Glutamatergic neuron (in vitro differentiated cells): ENCODE results near the gene MANEAL. TPM values are rescaled to one million over a fixed set of nuclear protein-coding genes. Genes with fewer than 3 reads are reported as not detected.

Experiments
- DNase-seq: peaks from one replicate; pipeline ENCODE4 v3.0.0; 2022
- H3K27ac Mint-ChIP-seq: one replicate; pipeline ENCODE4 v1.8.0; 2020; ENCODE audit warnings: mild to moderate bottlenecking, mixed read lengths, inconsistent platforms; ENCODE audit not compliant: unreplicated experiment
- H3K27me3 Mint-ChIP-seq: one replicate; pipeline ENCODE4 v1.8.0; 2020; ENCODE audit warnings: mild to moderate bottlenecking, moderate library complexity, mixed read lengths, inconsistent platforms; ENCODE audit not compliant: unreplicated experiment
- H3K36me3 Mint-ChIP-seq: one replicate; pipeline ENCODE4 v1.8.0; 2020; ENCODE audit warnings: mild to moderate bottlenecking, mixed read lengths, inconsistent platforms; ENCODE audit not compliant: unreplicated experiment
- H3K4me1 Mint-ChIP-seq: one replicate; pipeline ENCODE4 v1.8.0; 2020; ENCODE audit warnings: mild to moderate bottlenecking, low read depth, mixed read lengths, inconsistent platforms; ENCODE audit not compliant: unreplicated experiment
- H3K4me3 Mint-ChIP-seq: one replicate; pipeline ENCODE4 v1.8.0; 2020; ENCODE audit warnings: mild to moderate bottlenecking, mixed read lengths, inconsistent platforms; ENCODE audit not compliant: unreplicated experiment
- H3K9me3 Mint-ChIP-seq: one replicate; pipeline ENCODE4 v1.8.0; 2020; ENCODE audit warnings: mild to moderate bottlenecking, moderate library complexity, mixed read lengths, inconsistent platforms; ENCODE audit not compliant: unreplicated experiment
- CTCF ChIP-seq: fragments of 200-600 bp; sonication (generic); IDR thresholded peaks from one replicate; pipeline ENCODE4 v1.5.0; 2021; ENCODE audit not compliant: partially characterized antibody, unreplicated experiment
- total RNA-seq: library from RNA; stranded (reverse); fragmentation: NEBNext Ultra II Directional; extraction: Animal tissue kit (Norgen Biotek cat#: 25700); gene quantifications from one replicate; pipeline ENCODE4 v1.2.1, GENCODE V29; 2021; ENCODE audit not compliant: unreplicated experiment

MANEAL gene
- total RNA-seq, 1 donor from 2014 or later = 112 TPM

DNA sequence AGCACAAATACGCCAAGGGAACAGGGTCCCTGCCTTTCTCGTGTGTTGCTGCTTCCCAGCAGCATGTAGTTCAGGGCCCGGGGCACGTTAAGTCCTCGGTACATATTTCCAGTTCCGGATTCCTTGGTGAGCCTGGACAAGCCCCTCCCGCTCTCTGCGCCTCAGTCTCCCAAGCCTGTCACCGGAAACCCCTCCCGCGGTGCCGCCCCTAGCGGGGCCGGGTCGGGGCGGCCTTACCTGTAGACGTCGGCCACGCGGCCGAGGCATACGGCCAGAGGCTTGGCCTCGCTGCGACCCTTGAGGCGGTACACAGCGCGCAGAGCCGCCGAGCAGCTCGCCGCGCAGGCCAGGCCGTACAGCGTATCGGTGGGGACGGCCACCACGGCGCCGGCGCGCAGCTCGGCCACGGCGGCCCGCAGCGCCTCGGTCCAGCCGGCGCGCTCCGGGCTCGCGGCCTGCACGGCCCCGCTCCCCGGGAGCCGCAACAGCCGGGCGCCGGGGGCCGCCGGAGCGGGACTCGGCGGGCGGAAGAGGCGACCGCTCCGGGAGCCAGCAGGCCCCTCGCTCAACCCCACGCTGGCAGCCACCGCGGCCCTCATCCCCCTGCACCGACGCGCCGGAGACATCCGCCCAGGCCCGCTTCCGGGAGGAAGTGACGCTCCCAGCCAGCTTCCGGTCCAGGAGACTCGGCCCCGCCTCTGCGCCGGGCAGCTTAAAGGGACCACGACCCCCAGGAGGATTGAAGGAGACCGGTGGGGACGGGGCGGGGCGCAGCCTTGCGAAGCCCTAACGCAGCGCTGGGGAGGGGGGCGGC lies 14.1 kb downstream of the MANEAL start, which contains the start of the genes C1orf122 and YRDC:
Gene C1orf122 (plus strand): TSS at position 236 of the 814 bp plus-strand sequence. CDS start 615 bp downstream, outside the sequence.
Gene YRDC (minus strand): TSS at position 654 of the 814 bp plus-strand sequence. CDS start 28 bp downstream, at position 626.
- Mint-ChIP-seq H3K4me3 (peak within 1 kb of the TSS; percentile 94), H3K4me1 (peaks cover 7% of the 10 kb centered on the region), H3K9me3 (peaks cover 3% of the 10 kb centered on the region), H3K27ac (peak within 1 kb of the TSS; percentile 92), H3K27me3 (no peaks in the 10 kb centered on the region), H3K36me3 (no peaks in the 10 kb centered on the region)
- no peak for TF ChIP-seq CTCF
- DNase-seq = peak; percentile 98

DNA sequence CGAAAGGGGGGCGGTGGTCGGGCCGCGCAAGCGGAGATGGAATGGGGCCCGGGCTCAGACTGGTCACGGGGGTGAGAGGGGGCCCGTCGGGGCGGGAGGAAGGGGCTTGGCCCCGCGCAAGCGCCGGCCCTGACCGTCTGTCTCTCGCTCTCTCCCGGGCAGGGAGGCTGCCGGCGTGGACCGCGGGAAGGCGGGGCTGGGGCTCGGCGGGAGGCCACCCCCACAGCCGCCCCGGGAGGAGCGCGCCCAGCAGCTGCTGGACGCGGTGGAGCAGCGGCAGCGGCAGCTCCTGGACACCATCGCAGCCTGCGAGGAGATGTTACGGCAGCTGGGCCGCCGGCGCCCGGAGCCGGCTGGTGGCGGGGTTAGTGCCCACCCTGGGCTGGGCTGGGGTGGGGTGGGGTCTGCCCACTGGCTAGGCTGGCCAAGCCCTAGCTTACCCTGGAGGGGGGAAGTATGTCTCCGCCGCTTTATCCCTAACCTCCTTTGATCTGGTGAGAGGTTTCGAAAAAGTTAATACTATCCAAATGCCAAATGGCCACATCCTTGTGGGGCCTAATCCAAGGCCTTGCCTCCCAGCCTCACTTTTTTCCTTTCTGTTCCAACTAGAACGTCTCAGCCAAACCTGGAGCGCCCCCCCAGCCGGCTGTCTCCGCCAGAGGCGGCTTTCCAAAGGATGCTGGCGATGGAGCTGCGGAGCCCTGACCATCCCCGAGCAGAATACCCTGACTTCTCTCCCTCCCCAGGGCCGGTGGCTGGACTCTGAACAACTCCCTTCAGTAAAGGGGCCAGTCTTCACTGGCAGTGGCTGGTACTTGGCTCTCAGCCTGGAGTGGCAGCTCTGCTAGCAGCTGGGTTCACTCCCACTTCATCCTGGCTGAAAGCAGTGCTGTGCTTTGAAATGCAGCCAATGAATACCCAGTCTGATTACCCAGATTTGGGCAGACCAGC lies 15.0 kb downstream of the MANEAL start:
- H3K36me3 Mint-ChIP-seq = no peaks in the 10 kb centered on the region
- H3K27ac Mint-ChIP-seq = peak overlapping the region; percentile 92
- H3K4me1 Mint-ChIP-seq = peaks cover 7% of the 10 kb centered on the region
- peak; percentile 9 for TF ChIP-seq CTCF
- DNase-seq = peak; percentile 83
- peak overlapping the region; percentile 94 for H3K4me3 Mint-ChIP-seq
- peaks cover 3% of the 10 kb centered on the region for H3K9me3 Mint-ChIP-seq
- no peaks in the 10 kb centered on the region for H3K27me3 Mint-ChIP-seq

GRCh38 chr1:37809942-37810341 lies 16.3 kb downstream of the MANEAL start:
- no peak overlapping the region for H3K4me3 Mint-ChIP-seq
- H3K27me3 Mint-ChIP-seq = peaks cover 2% of the 10 kb centered on the region
- H3K27ac Mint-ChIP-seq = peak overlapping the region; percentile 66
- peaks cover 7% of the 10 kb centered on the region for H3K4me1 Mint-ChIP-seq
- H3K9me3 Mint-ChIP-seq = peaks cover 7% of the 10 kb centered on the region
- DNase-seq = no peak
- H3K36me3 Mint-ChIP-seq = no peaks in the 10 kb centered on the region
- TF ChIP-seq CTCF = no peak

- peak overlapping the region; percentile 38 for H3K4me3 Mint-ChIP-seq
- TF ChIP-seq CTCF = peak; percentile 83
- H3K27me3 Mint-ChIP-seq = peaks cover 2% of the 10 kb centered on the region
Observed at GRCh38 chr1:37811027-37811655, 17.5 kb downstream of the MANEAL start.

More at GRCh38 chr1:37811027-37811655, 17.5 kb downstream of the MANEAL start:
- peaks cover 7% of the 10 kb centered on the region for H3K4me1 Mint-ChIP-seq
- peak overlapping the region; percentile 66 for H3K27ac Mint-ChIP-seq
- DNase-seq = peak; percentile 89
- H3K9me3 Mint-ChIP-seq = peaks cover 7% of the 10 kb centered on the region
- no peaks in the 10 kb centered on the region for H3K36me3 Mint-ChIP-seq
